ENCODE measurements around the gene MRPS2.

MRPS2 gene

DNA sequence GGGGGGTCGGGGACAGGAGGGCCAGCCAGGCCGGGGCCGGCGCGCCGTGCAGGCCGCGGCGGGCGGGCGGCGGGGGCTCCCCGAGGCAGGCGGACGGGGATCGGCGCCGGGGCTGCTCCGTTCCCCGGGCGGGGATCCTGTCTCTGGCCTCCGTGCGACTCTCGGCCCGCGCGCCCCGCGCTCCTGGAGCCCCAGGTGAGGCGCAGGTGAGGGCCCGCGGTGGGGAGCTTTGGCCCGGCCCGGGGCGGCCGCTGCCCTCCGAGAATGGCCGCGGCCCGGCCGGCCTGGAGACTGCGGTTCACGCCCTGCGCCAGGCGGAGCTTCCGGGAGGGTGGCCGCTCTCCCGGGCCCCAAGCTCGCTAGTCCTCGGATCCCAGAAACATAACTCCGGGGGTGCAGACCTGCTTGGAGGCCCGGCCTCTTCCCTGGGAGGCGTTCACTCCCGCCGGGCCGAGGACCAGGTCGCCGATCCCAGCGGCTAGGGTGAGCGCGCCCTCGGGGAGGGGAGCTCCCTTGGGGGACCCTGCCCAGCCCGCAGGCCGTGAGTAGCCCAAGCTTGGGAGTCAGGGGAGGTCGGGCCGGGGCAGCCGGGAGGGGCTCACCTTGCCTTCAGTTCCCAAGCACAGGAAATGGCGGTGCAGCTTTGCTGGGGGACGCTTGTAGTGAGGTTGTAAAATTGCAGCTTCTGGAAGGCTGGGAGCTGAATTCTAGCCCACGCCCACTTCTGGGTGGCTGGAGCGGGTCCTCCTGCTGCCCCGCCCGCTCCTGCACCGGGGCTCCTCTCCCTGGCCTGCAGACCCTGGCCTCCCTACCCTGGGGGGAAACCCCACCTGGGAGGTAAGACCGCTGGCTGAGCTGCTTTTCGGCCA is 20.2 kb upstream of the MRPS2 start:
- no peak for DNase-seq (ENCODE audit: low spot score)

DNA sequence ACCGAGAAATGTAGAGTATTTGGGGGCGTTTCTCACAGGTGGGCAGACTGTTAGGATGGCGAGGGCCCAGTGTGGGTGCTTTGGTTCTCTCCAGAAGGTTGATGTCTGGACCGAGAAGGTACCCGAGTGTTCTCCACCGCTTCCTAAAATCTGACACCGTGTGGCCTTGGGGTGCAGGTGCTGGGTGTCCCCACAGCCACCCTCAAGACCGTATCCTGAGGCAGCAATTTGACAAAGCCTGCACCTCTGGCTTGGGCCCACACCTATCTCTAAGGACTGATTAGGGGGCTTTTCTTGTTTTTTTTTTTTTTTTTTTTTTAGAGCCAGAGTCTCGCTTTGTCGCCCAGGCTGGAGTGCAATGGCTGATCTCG is 19.6 kb upstream of the MRPS2 start:
- DNase-seq (ENCODE audit: low spot score): no peak

DNA sequence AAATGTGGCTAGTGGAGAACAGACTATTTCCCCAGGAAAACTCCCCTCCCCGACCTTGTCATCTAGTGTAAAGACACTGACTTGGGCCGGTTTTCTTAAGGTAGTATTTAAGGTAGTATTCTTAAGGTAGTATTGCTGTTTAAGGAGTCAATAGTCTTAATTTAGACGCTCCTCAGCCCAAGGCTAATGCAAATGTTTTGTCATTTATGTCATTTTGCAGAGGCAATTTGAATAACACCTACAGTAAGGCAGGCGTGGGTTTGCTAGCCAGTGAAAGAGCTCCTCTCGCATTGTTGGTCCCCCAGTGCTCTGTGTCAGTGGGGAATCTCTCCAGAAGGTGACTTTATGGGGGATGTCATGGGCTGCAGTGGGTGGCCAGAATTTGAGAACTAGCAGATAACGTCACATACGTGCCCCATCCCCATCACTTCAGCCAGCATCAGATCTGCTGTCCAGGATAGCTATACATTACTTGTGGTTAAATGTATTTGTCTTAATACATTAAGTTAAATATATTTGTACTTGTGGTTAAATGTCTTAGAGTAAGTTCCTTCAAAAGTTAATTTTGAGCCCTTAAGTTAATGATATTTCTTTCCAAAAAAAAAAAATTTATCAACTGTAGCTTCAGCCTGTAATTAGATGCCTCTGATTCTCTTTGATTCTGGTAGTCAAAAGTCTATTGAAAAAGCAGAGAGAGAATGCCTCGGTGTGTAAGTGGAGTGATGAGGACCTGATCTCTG is 18.3 kb upstream of the MRPS2 start:
- DNase-seq (ENCODE audit: low spot score): no peak

DNA sequence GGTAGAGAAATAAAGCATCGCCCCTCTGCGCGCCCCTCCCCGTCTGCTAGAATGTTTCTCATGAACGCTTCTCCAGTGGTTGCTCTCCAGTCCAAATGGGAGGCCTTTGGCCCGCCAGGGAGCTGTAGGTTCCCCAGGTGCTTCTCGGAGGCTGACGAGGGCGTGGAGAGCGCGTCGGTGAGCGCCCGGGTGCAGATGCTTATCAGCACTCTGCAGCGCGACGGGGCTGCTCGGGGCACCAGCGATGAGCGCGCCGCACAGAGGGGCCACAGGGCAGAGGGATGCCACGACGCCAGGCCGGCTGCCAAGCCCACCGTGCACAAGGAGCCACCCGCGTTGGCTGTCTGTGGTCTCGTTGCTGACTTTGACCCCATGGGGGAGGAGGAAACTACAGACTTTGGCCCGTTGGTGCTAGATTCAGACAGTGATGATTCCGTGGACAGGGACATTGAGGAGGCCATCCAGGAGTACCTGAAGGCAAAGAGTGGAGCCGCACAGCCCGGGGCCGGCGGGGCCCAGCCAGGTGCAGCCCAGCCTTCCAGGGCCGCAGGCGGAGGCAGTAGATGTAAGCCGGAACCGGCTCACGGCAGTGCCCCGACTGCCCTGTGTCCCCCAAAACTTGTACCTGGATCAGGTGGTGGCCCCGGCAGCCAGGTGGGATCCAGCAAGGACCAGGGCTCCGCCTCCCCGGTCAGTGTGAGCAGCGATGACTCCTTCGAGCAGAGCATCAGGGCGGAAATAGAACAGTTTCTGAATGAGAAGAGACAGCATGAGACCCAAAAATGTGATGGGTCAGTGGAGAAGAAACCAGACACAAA is 15.8 kb upstream of the MRPS2 start:
- DNase-seq (ENCODE audit: low spot score): no peak

DNA sequence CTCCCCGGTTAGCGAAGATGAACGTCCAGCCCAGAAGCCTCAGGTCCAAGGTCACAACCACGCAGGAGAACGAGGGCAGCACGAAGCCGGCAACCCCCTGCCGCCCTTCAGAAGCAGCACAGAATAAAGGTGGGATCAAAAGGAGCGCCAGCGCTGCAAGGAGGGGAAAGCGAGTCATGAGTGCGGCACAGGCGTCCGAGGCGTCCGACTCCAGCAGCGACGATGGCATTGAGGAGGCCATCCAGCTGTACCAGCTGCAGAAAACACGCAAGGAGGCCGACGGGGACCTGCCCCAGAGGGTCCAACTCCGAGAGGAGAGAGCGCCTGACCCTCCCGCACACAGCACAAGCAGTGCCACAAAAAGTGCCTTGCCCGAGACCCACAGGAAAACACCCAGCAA is 15.1 kb upstream of the MRPS2 start:
- DNase-seq (ENCODE audit: low spot score): no peak

DNA sequence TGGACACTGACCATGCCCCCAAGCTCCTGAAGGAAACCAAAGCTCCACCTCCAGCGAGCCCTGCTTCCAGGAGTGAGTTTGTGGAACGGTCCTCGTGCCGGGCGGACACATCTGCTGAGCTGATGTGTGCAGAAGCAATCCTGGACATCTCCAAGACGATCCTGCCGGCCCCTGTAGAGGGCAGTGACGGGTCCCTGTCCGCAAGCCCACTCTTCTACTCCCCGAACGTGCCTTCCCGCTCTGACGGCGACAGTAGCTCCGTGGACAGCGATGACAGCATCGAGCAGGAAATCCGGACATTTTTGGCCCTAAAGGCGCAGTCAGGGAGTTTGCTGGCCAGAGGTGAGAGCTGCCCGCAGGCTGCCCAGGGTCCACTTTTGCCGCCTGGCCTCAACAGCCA is 14.7 kb upstream of the MRPS2 start:
- DNase-seq (ENCODE audit: low spot score): no peak

DNA sequence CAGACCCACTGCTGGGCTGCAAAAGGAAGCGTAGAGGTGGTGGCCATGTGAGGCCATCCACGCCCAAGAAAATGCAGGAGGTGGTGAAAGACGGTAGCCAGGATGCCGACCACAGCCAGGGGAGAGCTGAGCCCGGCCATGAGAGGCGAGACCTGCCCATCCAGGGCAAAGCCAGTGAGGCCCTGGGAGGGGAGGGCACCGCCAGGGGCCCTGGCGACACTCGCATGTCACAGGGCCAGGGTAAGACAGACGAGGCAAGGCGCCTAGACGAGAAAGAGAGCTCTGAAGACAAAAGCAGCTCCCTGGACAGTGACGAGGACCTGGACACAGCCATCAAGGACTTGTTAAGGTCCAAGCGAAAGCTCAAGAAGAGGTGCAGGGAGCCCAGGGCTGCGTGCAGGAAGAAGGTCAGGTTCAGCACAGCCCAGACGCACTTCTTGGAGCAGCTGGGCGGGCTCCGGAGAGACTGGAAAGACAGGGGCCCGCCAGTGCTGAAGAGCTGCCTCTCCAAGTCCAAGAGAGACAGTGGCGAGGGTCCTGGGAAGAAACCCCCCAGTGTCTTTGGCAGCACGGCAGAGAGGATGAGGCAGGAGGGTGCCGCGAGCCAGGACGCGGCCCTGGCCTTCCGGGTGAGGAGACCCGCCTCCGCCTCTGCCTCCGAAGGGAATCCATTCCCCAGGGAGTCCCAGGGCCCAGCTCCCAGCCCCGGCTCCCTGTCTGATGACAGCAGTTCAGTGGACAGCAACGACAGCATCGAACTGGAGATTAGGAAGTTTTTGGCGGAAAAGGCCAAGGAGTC is 14.0 kb upstream of the MRPS2 start:
- no peak for DNase-seq (ENCODE audit: low spot score)

DNA sequence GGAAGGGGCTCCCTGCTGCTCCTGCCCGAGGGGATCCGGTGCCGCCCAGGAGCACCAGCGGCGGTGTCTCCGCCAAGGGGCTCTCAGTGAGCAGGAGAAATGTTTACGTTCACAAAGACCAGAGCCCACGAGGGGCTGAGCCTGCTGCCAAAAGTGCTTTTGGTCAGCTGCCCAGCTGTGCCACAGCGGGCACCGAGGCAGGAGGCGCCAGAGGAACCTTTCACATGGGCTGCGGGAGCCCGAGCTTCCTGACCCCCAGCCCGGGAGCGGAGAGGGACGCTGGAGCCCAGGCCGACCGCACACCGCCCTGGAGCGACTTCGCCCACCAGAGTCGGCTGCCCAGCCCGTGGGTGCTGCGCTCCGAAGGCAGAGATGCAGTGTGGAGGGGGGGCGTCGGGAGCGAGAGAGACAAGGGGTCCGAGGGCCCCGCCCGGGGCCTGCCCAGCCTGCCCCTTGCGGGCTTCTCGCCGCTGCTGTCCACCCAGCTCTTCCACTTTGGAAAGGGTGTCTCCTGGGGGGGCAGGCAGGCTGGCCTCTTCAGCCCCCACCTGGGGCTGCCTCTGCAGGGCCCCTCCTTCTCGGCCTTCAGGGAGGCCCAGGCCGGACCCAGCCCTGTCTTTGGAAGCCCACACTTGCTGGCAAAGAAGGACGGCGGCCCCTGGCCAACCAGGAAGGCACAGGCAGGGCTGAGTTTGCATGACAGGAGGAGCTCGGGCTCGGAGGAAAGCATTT is 13.0 kb upstream of the MRPS2 start:
- no peak for DNase-seq (ENCODE audit: low spot score)

DNA sequence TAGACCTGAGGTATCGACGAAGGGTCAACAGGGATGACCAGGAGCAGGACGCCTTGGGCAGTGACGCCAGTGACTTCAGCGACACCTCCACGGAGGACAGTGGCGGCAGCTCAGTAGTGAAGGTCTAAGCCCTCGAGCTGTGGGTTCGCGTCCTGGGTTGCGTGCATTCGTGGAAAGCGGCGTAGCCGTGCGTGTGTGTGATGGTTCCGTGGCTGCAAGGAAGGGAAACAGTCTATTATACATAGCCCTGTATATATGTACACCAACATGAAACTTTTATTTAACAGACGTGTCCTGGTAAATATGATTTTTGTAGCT is 12.5 kb upstream of the MRPS2 start:
- no peak for DNase-seq (ENCODE audit: low spot score)

DNA sequence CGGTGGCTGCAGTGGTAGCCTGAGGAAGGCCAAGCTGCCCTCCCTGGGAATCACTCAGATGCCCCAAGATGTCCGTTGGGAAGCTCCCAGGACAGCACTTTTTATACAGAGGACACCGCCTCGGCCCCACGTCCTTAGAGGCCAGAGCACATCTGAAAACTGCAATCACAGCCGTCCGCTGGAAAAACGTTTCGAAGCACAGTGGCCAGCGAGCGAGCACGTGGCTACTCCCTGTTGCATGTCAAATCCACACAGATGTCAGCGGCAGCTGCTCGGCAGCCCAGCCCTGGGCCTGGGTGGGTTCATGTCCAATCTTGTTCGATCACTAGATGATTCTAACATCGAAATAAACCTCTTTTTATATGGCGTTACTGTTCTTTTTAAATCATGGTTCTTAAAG is 12.0 kb upstream of the MRPS2 start:
- no peak for DNase-seq (ENCODE audit: low spot score)

DNA sequence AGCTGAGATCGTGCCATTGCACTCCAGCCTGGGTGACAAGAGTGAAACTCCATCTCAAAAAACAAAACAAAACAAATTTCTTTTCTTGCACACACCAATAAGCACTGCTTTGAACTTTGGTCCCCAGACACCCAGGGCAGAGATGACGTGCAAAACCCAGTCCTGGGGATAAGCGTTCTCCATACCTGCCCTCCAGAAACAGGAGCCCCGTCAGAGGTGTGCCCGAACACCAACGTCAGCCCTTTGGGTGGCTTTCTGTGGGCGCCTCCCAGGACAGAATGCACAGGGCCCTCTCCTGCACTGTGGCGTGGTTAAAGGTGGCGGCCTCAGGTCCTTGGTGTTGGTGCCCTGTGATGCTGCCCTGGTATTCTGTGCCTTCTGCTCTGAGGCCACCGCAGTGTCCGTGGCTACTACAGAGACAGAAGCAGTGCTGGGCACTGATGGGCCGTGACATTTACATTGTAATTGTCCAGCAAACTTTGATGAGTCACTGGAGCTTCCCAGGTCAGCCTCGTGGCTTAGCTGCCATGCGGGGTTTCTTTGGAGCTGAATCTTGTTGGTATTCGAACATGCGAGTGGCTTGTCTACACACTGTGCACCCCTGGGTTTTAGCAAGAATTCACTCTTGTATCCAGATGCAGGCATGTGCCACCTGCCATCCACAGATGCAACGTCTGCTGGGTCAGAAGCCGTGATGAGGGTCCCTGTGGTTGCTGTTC is 11.1 kb upstream of the MRPS2 start:
- DNase-seq (ENCODE audit: low spot score): no peak

DNA sequence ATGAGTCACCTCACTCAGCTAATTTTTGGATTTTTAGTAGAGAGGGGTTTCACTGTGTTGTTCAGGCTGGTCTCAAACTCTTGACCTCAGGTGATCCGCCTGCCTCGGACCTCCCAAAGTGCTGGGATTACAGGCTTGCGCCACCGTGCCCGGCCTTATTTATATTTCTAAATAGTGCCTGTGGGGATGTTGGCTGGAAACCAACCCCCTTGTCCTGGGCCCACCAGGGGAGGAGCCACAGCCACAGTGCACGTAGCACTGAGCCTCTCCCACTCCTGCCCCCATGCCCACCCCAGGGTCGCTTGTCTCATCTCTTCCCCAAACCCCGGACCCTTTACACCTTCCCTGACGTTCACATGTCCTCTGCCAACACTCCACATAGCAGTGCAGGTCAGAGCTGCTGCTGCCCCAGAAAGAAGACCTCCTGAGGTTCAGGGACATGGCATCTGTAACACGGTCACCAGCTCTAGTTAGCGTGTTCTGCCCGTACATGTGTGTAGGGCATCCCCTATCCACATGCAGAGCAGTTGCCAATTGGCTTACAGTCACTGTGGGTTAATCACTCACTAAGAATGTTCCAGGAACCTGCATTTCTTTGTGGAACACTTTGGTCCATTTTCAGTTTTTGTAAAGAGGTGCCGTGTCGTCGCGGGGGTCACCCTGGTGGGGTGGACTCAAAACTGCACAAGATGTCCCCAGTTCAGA is 10.2 kb upstream of the MRPS2 start:
- DNase-seq (ENCODE audit: low spot score): no peak

DNA sequence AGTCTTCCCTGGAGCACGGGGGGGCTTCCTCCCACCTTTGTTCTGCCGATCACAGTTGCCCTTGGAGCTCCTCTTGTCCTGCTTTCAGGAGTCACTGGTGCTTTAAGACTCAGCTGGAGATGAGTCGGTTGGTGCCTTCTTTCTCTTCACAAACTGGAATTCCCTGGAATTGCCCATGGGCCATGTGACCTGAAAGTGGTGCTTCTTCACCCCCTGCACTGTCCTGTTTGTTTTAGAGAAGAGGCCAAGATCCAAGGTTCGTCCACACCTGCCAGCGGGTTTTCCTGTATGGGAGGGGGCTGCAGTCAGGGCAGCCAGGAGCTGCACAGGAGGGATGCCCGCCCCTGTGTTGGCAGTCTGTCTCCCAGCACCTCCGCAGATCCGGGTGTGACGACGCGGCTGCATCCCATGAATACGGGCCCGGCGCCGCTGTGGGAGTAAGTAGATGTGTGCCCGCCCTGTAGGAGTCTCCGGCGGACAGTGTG is 9.5 kb upstream of the MRPS2 start:
- DNase-seq (ENCODE audit: low spot score): no peak

DNA sequence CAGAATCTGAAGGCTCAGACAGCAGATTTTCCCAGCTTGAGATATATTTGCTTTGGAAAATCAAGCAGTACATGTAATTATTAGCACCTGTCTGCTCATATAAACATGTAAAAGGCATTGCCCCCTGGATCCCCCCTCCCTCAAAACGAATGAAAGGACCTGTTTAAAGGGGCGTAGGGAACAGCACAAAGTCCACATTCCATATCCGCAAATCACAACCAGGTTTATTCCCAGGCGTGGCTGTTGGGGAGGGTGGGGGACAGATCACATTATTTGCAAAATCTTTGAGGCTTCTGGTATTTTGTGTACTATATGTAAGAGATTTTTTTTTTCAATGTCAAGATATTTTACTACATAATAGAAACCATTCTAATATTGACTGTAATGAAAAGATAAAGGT is 8.7 kb upstream of the MRPS2 start:
- no peak for DNase-seq (ENCODE audit: low spot score)

DNA sequence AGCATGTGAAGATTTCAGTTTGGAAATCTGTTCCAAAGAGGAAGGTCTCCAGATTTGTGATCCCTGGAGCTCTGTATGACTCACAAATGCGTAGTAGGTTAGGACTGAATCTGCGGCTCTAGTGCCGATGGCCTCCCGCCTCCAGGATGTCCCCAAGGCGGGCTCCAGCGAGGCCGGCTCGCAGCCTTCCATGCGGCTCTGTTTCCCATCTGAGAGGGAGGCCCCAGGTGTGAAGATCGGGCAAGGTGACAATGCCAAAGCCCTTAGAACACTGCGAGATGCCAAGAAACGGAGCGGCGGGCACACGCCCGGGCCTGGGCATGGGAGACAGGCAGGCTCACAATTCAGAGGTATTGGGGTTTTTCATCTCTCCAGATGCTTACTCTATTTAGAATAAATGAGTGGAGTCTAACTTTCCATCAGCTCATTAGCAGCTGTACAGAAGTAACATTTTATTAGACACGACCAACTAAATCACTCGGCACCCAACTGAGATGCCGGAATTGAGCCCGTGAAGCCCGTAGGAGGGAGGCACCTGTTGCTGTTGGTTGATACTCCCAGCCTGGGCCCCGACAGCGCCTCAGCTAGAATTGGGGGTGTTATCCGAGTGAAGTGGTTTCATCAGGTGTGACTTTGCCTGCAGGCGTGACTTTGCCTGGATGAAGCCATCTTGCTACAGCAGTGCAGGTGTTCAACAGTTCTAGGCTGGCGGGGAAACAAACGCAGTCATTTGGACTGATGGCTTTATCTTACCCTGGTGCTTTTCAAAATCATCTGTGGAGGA is 7.4 kb upstream of the MRPS2 start:
- no peak for DNase-seq (ENCODE audit: low spot score)

DNA sequence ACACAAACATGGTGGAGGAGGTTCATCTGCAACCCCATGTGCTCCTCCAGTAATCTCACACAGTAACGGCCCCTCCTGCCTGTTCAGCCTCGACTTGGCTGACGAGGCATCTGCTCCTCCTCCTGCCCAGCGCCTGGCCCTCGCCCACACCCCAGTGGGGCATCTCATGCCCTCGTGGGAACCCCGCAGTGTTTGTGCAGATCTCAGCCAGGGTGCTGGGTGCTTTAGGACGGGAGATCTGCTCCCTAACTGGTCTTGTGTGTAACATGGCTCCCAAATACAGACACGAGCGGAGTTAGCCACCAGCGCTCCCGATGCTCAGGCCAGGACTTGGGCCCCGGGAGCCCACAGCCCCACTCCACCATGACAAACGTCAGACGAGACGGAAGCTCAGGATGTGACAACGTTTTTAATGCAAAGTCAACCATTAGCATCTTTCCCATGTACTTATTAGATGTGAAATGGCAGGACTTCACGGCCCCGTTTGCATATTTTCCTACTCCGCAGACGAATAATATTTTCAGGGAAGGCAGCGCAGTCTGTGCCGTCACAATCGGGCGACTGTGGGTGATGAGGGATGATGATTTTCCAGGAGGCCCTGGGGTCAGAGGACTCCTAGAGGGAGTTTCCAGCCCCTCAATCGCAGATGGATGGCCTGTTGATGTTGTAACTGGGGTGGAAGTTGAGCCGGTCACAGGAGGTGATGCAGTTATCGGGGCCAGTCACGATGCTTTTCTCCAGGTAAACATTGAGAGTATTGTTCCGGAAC is 5.5 kb upstream of the MRPS2 start:
- no peak for DNase-seq (ENCODE audit: low spot score)

DNA sequence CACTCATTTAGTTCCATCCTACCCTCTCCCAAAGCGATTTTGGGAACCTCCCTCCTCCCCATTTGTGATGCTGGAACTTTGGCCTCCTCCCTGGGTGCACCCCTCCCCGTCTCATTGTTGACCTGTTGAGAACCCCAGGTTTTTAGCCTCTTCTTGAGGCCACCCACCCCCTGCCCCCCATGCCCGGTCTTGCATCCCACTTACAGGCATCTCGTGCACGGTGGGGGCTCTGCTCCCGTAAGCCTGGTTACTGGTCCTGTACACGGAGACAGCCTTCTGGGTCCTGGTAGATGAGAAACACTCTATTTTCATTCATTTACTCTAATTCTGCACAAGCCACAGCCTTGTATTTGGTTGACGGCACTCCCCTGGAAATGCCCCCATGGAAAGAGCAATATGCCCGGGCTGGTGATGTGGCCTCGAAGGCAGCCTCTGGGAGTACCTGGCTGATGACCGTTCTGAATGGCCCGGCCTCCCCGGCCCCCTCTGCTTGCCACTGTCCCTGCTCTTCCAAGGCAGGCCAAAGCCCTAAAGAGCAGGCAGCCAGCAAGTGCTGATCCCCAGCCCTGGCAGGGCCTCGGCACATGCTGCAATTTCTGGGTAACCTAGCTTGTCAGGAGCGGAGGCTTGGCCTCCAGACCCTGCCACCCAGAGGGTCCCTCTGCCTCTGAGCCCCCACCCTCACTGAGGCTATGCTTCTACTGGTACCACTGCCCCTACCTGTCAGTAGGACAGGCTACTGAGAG is 1.9 kb upstream of the MRPS2 start:
- DNase-seq (ENCODE audit: low spot score): no peak
